GM18873 (cell line): Measurements from ENCODE around the gene ZNF70.
"Not testable (repeated sequence)": the region's sequence is repeated elsewhere in the genome, so short reads cannot be mapped to it uniquely, and the experiment has no call there.

ENCODE experiments used
- ATAC-seq: cut with Tn5 transposase; IDR thresholded peaks from one replicate; pipeline ENCODE4 v1.9.1; 2021; ENCODE audit warnings: mild to moderate bottlenecking, moderate library complexity, moderate number of reproducible peaks; ENCODE audit not compliant: unreplicated experiment, low FRiP score

The ZNF70 gene

GRCh38 chr22:23762842-23763578 is 12.1 kb upstream of the ZNF70 start, which contains the start of gene C22orf15:
Gene C22orf15 (plus strand): TSS chr22:23762990. CDS start chr22:23763307, 317 bp downstream.
- ATAC-seq: no peak

GRCh38 chr22:23760056-23760455 is 9.1 kb upstream of the ZNF70 start:
- ATAC-seq: no peak

GRCh38 chr22:23759566-23759965 is 8.7 kb upstream of the ZNF70 start:
- ATAC-seq: no peak

GRCh38 chr22:23756891-23757290 is 6.0 kb upstream of the ZNF70 start:
- no peak for ATAC-seq

GRCh38 chr22:23755711-23756110 is 4.8 kb upstream of the ZNF70 start:
- ATAC-seq: no peak

GRCh38 chr22:23754980-23755636 is 4.2 kb upstream of the ZNF70 start:
- no peak for ATAC-seq

- no peak for ATAC-seq
These were observed 3.5 kb upstream of the ZNF70 start, which contains the start of gene VPREB3 for GRCh38 chr22:23754220-23754919. Gene VPREB3 (minus strand): TSS chr22:23754425. CDS start chr22:23754363, 62 bp downstream.

GRCh38 chr22:23753385-23753784 is 2.5 kb upstream of the ZNF70 start:
- ATAC-seq: no peak

- no peak for ATAC-seq
These were observed 1.8 kb upstream of the ZNF70 start for GRCh38 chr22:23752750-23753149.

- ATAC-seq: no peak
These were observed 1.3 kb upstream of the ZNF70 start for GRCh38 chr22:23752090-23752691.

GRCh38 chr22:23751441-23751996 is 607 bp upstream of the ZNF70 start:
- ATAC-seq: no peak

GRCh38 chr22:23750367-23750713 is 572 bp downstream of the ZNF70 start:
- no peak for ATAC-seq

- no peak for ATAC-seq
These were observed 1.0 kb downstream of the ZNF70 start for GRCh38 chr22:23749841-23750301.

GRCh38 chr22:23745791-23746190 is 5.1 kb downstream of the ZNF70 start:
- no peak for ATAC-seq

GRCh38 chr22:23744485-23744884 is 6.4 kb downstream of the ZNF70 start:
- no peak for ATAC-seq

- no peak for ATAC-seq
These were observed 6.9 kb downstream of the ZNF70 start for GRCh38 chr22:23744001-23744400.

GRCh38 chr22:23743303-23743705 is 7.6 kb downstream of the ZNF70 start:
- no peak for ATAC-seq

GRCh38 chr22:23742505-23743264 is 8.2 kb downstream of the ZNF70 start:
- ATAC-seq: no peak

GRCh38 chr22:23737696-23738095 is 13.2 kb downstream of the ZNF70 start:
- no peak for ATAC-seq

- not testable (repeated sequence) for ATAC-seq
These were observed 22.8 kb downstream of the ZNF70 start for GRCh38 chr22:23728108-23728507.
